Neural cell (in vitro differentiated cells): ENCODE data around the gene DIO2.

ENCODE experiments used
- EP300 ChIP-seq: fragments of 450-650 bp; conservative IDR thresholded peaks from 2 replicates; pipeline ENCODE4 v1.6.1; 2014; ENCODE audit warnings: antibody characterized with exemption, mild to moderate bottlenecking, moderate library complexity; ENCODE audit not compliant: poor library complexity, severe bottlenecking
- POLR2AphosphoS5 ChIP-seq: IDR thresholded peaks from 2 replicates; pipeline ENCODE4 v1.6.1; 2012
- RAD21 ChIP-seq: fragments of 450-650 bp; conservative IDR thresholded peaks from 2 replicates; pipeline ENCODE4 v1.6.1; 2014; ENCODE audit warnings: antibody characterized with exemption, mild to moderate bottlenecking, moderate library complexity
- TAF1 ChIP-seq: IDR thresholded peaks from 2 replicates; pipeline ENCODE4 v1.6.1; 2012; ENCODE audit warnings: low read depth
- TF ChIP-seq, protein P1 (sequence below): fragments of 450-650 bp; IDR thresholded peaks from 2 replicates; pipeline ENCODE4 v1.5.1; 2014; ENCODE audit warnings: antibody characterized with exemption, mild to moderate bottlenecking, moderate library complexity; ENCODE audit not compliant: poor library complexity, severe bottlenecking

DNA sequence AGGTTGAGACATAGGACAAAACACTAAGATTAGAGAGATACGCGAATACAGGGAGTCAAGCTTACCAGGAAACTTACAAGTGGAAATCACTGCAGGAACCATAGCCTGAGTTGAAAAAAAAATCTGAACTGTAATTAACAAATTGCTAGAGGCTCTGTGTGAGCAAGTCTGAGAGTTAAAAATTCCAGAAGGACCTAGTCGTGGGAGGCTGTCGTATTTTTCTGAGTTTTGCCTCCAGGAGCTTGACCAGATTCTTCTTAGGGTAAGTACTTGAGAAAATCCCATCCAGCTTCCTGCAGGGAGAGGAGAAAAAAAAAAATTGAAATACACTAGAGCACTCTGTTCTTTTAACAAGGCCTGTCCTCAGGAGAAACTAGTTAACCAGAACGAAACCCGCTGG lies 22.7 kb downstream of the DIO2 start:
- TF ChIP-seq, protein P1, sequence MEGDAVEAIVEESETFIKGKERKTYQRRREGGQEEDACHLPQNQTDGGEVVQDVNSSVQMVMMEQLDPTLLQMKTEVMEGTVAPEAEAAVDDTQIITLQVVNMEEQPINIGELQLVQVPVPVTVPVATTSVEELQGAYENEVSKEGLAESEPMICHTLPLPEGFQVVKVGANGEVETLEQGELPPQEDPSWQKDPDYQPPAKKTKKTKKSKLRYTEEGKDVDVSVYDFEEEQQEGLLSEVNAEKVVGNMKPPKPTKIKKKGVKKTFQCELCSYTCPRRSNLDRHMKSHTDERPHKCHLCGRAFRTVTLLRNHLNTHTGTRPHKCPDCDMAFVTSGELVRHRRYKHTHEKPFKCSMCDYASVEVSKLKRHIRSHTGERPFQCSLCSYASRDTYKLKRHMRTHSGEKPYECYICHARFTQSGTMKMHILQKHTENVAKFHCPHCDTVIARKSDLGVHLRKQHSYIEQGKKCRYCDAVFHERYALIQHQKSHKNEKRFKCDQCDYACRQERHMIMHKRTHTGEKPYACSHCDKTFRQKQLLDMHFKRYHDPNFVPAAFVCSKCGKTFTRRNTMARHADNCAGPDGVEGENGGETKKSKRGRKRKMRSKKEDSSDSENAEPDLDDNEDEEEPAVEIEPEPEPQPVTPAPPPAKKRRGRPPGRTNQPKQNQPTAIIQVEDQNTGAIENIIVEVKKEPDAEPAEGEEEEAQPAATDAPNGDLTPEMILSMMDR, result no peak
- TF ChIP-seq TAF1, result no peak
- TF ChIP-seq EP300, result no peak
- no peak for TF ChIP-seq RAD21
- no peak for TF ChIP-seq POLR2AphosphoS5
